OCI-LY1 (cell line): ENCODE results near the gene CD2.

Experiments
- EZH2 ChIP-seq: fragments of 200-600 bp; sonication (generic), shearing (Covaris generic); IDR thresholded peaks from 2 replicates; pipeline ENCODE4 v1.8.0; 2017; ENCODE audit warnings: borderline replicate concordance, mixed run types, mild to moderate bottlenecking, antibody characterized with exemption, low read length, moderate library complexity, mixed read lengths
- TF ChIP-seq, protein P1 (sequence below): fragments of 200-600 bp; sonication (generic), shearing (Covaris generic); IDR thresholded peaks from 2 replicates; pipeline ENCODE4 v1.5.1; 2017; ENCODE audit warnings: mild to moderate bottlenecking, antibody characterized with exemption, low read length, moderate library complexity, mixed read lengths

DNA sequence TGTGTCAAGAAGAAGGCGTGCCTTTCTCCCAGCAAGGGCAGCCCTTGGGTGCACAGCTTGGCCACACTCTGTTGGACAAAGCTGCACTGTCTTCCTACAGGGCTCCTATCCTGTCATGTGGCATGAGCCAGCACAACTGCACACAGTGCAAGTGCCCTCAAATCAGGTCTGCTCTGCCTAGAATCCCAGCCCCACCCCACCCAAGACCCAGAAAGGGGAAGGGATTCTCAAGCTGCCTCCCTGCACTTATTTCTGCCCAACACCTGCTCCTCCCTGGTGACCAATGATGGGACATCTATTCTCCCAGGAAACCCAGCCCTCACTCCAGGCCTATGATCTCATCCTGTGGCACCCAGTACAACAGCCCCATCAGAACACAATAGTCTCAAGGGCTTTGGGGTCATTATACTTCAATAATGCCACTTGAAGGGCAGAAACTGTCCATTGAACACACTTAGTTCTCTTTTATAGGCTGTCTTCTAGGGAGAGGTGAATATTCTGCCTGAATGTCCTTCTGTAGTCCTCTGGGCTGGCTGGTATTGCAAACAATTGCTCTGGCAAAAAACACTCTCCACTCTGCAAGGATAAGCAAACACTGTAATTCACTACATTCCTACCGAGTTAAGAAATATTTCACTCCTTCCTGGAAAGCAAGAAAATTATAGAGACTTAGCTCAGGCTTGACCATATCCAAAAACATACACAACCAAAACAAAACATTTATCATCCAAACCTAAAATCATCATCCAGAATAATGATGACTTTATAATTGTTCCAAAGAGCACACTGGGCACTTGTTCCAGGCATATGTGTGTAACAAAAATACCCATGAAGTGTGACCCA lies 43.6 kb upstream of the CD2 start:
- no peak for TF ChIP-seq EZH2
- TF ChIP-seq, protein P1, sequence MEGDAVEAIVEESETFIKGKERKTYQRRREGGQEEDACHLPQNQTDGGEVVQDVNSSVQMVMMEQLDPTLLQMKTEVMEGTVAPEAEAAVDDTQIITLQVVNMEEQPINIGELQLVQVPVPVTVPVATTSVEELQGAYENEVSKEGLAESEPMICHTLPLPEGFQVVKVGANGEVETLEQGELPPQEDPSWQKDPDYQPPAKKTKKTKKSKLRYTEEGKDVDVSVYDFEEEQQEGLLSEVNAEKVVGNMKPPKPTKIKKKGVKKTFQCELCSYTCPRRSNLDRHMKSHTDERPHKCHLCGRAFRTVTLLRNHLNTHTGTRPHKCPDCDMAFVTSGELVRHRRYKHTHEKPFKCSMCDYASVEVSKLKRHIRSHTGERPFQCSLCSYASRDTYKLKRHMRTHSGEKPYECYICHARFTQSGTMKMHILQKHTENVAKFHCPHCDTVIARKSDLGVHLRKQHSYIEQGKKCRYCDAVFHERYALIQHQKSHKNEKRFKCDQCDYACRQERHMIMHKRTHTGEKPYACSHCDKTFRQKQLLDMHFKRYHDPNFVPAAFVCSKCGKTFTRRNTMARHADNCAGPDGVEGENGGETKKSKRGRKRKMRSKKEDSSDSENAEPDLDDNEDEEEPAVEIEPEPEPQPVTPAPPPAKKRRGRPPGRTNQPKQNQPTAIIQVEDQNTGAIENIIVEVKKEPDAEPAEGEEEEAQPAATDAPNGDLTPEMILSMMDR: no peak
